CD4-positive, alpha-beta T cell treated with Interleukin-1 beta for 1 hour (primary cell): Measurements from ENCODE around the gene CNOT10.
"Not testable (repeated sequence)": the region's sequence is repeated elsewhere in the genome, so short reads cannot be mapped to it uniquely, and the experiment has no call there.

Experiments
- DNase-seq, 2 donors: peaks; one replicate each; pipeline ENCODE4 v3.0.0-alpha.2; 2020 to 2022

Gene CNOT10

GRCh38 chr3:32691847-32692246 is 6.9 kb downstream of the CNOT10 start:
- DNase-seq, result no peak

GRCh38 chr3:32696523-32696922 is 11.5 kb downstream of the CNOT10 start:
- DNase-seq, result no peak

DNA sequence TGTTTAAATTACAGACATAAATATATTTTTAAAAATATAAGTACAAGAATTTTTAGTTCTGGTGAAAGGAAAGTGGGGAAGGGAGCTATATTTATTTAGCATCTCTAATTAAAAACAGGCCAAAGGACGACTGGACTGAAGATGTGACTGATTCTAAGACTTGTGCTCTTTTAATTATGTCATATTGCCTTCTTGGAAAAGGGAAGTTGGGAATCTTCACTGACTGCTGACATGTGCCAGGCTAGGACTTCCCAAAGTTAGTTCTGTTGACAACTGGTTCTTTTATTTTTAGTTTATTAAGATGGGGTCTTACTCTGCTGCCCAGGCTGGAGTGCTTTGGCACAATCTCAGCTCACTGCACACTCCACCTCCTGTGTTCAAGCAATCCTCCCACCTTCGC is 13.5 kb downstream of the CNOT10 start:
- DNase-seq, result no peak

DNA sequence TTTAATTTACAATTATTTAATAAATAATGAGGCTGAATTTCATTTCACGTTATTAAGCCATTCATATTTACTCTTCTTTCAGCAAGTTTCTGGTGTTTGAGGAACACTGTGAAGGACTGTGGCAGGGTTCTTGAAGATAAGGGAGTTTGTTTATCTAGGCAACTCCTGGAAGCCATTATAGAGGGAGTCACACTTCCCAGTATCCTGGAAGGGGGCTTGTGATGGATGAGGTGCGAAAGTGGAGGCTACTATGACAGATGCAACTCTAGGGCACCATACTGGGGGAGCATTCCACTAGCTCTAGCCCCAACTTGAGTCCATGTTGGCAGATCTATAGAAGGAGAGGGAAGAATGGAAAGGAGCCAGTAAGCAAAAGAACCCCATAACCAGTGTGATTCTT is 14.4 kb downstream of the CNOT10 start:
- no peak for DNase-seq

DNA sequence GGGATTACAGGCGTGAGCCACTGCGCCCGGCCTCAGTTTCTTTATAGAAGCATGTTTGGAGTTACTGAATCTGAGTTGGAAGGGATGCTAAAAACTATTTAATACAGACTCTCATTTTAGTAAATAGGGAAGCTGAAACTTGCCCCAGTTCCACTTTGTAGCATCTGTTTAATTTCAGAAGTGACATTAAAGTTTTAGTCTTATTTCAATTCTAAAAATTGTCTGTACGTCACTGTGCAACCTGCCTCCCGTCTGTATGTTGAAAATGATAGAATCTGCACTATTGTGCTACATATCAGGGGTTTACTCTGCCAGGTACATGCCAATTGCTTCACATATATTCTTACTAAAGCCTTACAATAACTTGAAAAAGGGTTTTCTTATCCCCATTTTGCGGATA is 15.3 kb downstream of the CNOT10 start:
- no peak for DNase-seq

DNA sequence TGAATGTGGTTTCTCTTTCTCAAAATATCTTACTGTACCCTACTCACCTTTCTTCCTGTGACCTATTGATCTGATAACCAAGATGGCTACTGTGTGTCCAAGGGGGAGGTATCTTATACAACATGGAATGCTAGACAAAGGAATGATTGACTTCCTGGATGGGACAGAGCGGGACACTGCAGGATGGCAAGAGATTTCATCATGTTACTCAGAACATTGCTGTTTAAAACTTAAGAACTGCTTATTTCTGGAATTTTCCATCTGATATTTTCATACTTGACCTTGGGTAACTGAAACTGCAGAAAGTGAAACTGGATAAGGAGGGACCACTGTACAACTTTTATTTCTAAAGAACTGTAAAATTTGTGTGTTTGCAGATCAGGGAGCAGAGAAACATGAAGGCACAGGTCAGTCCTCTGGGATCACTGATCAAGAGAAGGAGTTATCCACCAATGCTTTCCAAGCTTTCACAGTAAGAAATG is 18.5 kb downstream of the CNOT10 start:
- no peak for DNase-seq

DNA sequence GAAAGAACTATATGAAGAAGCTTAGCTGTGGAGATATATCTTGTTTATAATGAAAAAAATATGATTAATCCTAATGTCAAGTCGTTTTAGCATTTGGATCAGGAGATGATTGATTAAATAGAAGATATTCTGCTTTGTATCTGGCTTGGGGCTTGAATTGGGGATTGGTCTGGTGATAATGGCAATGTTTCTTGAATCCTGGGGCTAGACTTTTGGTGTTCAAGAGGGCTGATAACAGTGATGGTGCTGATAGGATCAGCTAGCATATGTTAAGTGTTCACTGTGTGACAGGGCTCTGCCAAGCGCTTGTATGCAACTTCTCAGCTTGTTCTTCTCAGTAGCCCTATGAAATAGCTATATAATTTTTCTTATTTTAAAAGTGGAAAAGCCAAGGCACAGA is 20.2 kb downstream of the CNOT10 start:
- no peak for DNase-seq

DNA sequence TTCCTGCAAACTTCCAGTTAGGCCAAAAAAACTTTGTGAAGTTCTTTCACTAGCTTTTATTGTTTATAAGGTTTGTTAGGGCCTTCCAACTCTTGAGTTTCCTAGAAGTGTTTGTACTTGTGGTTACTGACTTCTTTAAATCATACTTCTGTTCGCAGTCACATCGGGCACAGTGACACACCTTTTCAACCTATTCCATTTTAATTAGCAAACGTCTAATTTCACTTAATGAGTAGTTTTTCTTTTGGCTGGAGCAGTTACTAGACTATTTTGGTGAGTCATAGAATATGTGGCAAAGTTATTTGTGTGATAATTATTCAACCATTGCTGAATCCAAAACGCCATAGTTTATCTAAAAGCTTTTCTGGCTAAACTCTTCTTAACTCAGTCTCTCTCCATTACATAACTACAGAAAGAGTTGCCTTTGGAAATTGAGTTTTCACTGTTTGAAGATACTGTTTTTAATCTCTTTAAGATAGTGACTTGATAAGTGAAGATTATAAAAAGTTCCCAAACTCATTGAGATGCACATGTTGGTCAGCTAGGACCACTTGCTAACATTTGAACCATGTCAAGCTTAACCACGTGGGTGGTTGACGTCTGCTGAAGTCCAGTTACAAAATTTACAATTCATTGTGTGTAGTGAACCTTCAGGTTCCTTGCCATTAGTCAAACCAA is 21.5 kb downstream of the CNOT10 start:
- no peak for DNase-seq

GRCh38 chr3:32707026-32707370 is 22.0 kb downstream of the CNOT10 start:
- no peak for DNase-seq

DNA sequence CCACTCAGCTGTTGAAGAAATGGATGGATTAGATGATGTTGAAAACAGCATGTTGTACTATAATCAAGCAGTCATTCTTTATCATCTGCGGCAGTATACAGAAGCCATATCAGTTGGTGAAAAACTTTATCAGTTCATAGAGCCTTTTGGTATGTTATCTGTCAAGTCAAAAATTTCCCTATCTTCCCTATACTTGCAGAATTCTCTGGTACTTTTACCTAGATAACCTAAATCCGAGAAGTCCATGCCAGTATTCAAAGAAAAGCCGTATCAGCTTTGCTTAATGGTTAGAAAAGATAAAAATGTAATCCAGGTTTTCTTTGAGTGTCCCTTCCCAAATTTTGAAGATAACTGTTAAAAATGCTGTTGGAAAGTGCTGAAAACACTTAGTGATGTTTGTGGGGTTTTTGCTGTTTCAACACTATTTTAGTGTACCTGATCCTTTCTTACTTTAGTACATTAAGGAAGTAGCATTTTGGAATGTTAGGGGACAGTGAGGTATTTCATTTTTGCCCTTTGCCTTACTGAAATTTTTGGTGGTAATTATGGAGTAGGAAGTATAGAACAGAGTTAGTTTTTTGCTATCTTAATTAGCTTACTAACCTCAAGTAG is 23.8 kb downstream of the CNOT10 start:
- no peak for DNase-seq

DNA sequence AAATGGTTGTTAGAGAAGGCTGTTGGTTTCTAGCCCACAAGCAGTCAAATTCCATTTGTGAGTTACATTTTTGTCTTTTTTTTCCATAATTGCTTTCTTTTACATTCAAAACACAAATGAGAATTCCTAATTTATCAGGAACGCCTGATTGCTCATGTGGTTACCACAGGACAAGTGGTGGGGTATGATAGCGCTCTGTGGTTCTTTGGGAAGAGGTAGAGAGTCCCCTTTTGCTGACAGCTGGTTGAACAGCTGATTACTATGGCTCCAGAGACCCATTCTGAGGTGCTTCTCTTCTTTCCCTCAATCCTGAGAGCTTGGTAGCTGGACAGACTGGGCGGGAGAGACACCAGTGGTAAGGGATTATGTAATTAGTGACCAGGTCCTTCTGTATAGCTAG is 24.4 kb downstream of the CNOT10 start:
- DNase-seq, result no peak

DNA sequence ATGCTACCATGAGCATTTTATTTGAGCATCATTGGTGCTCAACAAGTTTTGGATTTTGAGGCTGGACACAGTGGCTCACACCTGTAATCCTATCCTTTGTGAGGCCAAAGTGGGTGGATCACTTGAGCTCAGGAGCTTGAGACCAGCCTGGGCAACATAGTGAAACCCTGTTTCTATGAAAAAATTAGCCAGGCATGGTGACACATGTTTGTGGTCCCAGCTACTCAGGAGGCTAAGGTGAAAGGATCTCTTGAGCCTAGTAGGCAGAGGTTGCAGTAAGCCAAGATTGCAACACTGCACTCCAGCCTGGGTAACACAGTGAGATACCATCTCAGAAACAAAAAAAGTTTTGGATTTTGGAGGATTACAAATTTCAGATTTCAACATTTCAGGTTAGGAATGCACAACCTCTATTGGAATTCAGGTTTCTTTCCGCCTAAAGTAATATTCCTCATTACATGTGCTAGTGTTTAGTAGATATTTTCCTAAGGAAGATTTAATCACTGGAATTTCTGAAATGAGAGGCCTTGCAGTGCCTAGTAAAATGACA is 27.6 kb downstream of the CNOT10 start:
- DNase-seq, result no peak

DNA sequence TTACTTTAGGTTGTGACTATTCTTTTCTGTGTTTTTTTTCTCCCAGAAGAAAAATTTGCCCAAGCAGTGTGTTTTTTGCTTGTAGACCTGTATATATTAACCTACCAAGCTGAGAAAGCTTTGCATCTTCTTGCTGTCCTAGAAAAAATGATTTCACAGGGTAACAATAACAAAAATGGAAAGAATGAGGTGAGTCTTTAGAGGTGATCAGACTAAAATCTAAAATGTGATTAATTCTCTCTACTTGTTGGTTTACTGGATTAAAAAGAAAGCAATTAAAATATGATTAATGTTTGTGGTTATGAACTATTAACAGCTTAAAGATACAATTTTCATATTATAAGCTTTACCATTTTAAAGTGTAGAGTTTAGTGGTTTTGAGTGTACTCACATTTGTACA is 28.2 kb downstream of the CNOT10 start:
- DNase-seq, result no peak

- DNase-seq, result no peak
These were observed 34.3 kb downstream of the CNOT10 start for GRCh38 chr3:32719335-32719734.

DNA sequence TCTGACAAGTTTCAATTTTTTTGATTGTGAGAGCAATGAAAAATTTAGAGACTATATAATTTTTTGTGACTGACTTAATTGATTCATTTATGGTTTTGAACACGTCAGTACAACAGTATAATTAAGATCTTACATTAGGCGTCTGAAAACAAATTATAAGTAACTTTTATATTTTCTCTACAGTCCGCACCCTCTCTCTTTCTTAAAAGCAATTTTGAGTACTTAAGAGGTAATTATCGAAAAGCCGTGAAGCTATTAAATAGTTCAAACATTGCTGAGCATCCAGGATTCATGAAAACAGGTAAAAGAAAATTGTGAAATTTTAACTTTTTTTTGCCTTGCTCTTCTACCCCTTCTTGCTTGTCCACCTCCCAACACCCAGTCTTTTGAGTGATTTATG is 34.9 kb downstream of the CNOT10 start:
- DNase-seq, result no peak

DNA sequence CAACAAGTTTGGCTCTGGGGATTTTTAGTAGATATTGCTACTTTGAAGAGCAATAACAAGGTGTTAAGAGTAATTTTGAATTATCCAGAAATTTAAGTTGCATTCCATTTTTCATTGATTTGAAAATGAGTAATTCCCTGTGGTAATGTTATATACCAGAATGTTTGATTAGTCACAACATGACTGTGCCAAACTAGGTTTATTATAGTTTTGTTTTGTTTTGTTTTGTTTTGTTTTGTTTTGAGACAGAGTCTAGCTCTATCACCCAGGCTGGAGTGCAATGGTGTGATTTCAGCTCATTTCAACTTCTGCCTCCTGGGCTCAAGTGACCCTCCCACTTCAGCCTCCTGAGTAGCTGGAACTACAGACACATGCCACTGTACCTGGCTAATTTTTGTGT is 40.7 kb downstream of the CNOT10 start:
- no peak for DNase-seq

DNA sequence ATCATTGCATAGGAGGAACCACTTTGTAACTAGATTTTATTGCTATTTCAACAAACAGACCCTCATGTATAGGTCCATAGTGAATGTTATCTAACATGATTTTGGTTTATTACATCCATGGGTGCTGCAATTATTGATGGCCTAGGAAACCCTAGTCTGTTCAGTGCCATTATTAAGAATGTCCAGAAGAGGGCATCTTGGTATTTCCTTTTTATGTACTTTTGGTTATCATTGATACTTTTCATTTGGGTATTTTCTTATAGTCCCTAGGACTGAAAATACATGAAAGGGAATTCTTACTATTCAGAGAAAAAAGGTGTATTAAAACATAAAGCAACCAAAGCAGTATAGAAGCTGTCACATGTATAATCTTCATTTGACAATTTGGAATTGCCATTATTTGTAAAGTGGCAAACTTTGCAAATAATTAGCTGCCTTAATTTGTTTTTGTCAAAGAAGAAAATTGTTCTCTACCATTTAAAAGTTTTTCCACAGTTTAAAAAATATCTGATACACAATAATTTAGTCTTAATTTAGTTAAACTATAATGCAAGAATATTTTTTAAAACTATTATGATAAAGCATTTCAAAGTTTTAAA is 48.7 kb downstream of the CNOT10 start:
- peak in 1 of 2 donors; percentile 31 for DNase-seq

- DNase-seq, result no peak
These were observed 49.8 kb downstream of the CNOT10 start for GRCh38 chr3:32734756-32735155.

GRCh38 chr3:32743470-32743869 is 58.5 kb downstream of the CNOT10 start:
- DNase-seq, result not testable (repeated sequence)

GRCh38 chr3:32743934-32744333 is 58.9 kb downstream of the CNOT10 start:
- DNase-seq, result no peak

DNA sequence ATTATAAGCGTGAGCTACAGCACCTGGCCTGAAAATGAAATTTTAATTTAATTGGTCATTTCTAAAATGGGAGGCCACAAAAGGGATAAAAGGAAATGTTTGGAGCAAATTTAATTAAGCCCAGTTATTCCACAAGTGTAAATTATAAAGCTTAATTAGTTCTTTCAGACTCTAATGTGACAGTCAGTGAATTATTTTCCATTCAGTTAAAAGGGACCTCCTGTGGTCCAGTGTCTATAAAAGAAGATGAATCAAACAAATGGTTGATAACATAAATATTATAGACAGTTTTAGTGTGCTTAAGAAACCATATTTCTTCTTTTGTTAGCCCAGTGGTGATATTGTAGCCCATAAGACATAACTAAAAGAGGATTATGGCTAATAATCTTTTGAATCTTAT is 66.4 kb downstream of the CNOT10 start:
- DNase-seq, result no peak

GRCh38 chr3:32755761-32756160 is 70.8 kb downstream of the CNOT10 start:
- no peak for DNase-seq

DNA sequence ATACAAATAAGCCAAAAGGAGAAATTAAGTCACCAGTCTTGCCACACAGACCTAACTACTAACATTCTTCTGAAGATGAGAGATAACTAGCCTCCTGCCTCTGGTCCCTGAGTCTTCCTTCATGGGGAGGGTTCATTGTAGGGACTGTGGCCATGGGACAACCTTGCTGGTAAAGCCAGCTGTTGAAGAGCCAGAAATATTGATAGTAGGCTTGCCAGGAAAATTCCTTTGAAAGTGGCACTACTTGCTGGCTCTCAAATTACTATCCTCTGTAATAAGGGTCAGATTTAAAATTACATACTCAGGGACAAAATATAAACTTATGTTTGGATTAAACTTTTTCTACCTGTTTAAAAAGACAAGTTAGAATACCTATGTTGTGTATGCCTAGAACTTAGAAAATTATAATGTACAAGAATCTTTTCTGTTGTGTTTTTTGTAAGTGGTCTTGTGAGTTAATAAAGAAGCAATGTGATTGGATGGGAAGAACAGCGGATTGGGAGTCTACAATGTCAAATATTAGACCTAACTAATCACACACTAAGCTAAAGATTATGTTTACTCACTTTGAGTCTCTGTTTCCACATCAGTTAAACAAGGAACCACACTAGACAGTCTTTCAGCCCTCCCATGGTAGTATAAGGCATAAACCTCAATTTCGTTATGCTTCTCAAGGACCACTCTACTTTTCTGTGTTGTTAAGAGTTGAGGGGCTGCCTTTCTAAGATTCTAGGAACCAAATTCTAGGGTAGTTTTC is 72.8 kb downstream of the CNOT10 start:
- DNase-seq, result no peak

- DNase-seq, result no peak
These were observed 73.4 kb downstream of the CNOT10 start for GRCh38 chr3:32758375-32758753.
